A549 (cell line): ENCODE measurements around the gene FGGY.

ENCODE experiments used
- CHD2 ChIP-seq: fragments of 150-350 bp; IDR thresholded peaks from 2 replicates; pipeline ENCODE4 v1.6.1; 2014; ENCODE audit warnings: low read length; ENCODE audit not compliant: partially characterized antibody
- CTCF ChIP-seq: fragments of >200 bp; sonication (Bioruptor Twin); formaldehyde crosslinking; IDR thresholded peaks from 3 replicates; pipeline ENCODE4 v1.5.1; 2016
- EHMT2 ChIP-seq: fragments of 200-600 bp; sonication (generic); IDR thresholded peaks from 2 replicates; pipeline ENCODE4 v1.6.1; 2016; ENCODE audit warnings: antibody characterized with exemption, low read depth, mild to moderate bottlenecking, moderate library complexity
- JUNB ChIP-seq: fragments of >200 bp; sonication (Bioruptor Twin); formaldehyde crosslinking; IDR thresholded peaks from 2 replicates; pipeline ENCODE4 v1.6.1; 2016
- POLR2A ChIP-seq: IDR thresholded peaks from 2 replicates; pipeline ENCODE4 v1.6.1; 2012; ENCODE audit warnings: mild to moderate bottlenecking, low read length
- RAD21 ChIP-seq, 2 experiments: fragments of >200 bp in 1 of 2; sonication (Bioruptor Twin) in 1 of 2; formaldehyde crosslinking in 1 of 2; IDR thresholded peaks in 1 of 2; conservative IDR thresholded peaks in 1 of 2; 2 replicates in 1 of 2; 3 replicates in 1 of 2; pipeline ENCODE4 v1.6.1; 2012 to 2018; ENCODE audit warnings: inconsistent platforms in 1 of 2
- RFX5 ChIP-seq: fragments of 450-650 bp; IDR thresholded peaks from 2 replicates; pipeline ENCODE4 v1.7.1; 2014; ENCODE audit warnings: antibody characterized with exemption, mild to moderate bottlenecking, moderate library complexity

GRCh38 chr1:59418363-59419144, 121.7 kb downstream of the FGGY start:
- TF ChIP-seq POLR2A: no peak
- TF ChIP-seq CTCF: no peak
- no peak for TF ChIP-seq RFX5
- no peak for TF ChIP-seq JUNB
- no peak for TF ChIP-seq EHMT2
- no peak for TF ChIP-seq RAD21 (conservative IDR thresholded peaks at IDR 0.05 in 1 of 2, IDR thresholded peaks at IDR 0.05 in 1 of 2)
- TF ChIP-seq CHD2: no peak
